Ovary (tissue), 3 donors: Measurements from ENCODE around the gene EPHA1.

Experiments
- CTCF ChIP-seq, 3 donors: fragments of 450-650 bp in 2 of 3; fragments of 200-600 bp in 1 of 3; IDR thresholded peaks; one replicate each; pipeline versions ENCODE4 v1.5.1 to v1.8.0; 2016 to 2022; ENCODE audit warnings: antibody characterized with exemption in 3 of 3, mild to moderate bottlenecking in 1 of 3
- EP300 ChIP-seq: sonication (generic); formaldehyde crosslinking; IDR thresholded peaks from one replicate; pipeline ENCODE4 v1.6.1; 2017; ENCODE audit warnings: antibody characterized with exemption
- POLR2A ChIP-seq: fragments of 450-650 bp; IDR thresholded peaks from one replicate; pipeline ENCODE4 v1.6.1; 2017; ENCODE audit warnings: antibody characterized with exemption, mild to moderate bottlenecking, moderate library complexity
- donor health status: DM: no; HTN: no; CAD: no.

DNA sequence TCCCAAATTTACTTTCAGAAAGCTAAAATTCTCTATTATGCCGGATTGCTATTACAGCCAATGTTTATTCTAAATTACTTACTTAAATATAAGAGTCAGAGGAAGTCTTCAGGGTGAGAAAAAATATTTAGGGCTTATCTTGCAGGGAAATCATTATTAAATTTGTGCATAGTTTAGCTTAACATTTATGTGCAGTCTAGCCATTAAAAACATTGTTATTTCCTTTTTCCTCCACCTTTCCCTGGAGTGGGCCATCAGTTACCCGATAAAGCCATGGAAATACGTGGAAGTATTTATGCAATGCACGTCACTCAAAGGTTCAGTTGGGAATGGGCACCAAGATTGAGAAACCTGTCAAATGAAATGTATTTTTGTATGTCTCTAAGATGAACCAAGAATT lies 25.1 kb upstream of the EPHA1 start:
- TF ChIP-seq EP300 (no peak), CTCF (IDR thresholded peaks at IDR 0.05) (no peak), POLR2A (no peak)
